Medulla oblongata (tissue), 1 donor: ENCODE measurements around the gene CHCHD6.
A peak's percentile ranks its signal among the peaks of the same experiment; 100 is the strongest.

ENCODE experiments used
- DNase-seq: peaks from one replicate; pipeline ENCODE4 v3.0.0-alpha.2; 2015; ENCODE audit errors: extremely low spot score

CHCHD6 gene

GRCh38 chr3:126704494-126705214 is 614 bp downstream of the CHCHD6 start:
- DNase-seq, result peak; percentile 9

DNA sequence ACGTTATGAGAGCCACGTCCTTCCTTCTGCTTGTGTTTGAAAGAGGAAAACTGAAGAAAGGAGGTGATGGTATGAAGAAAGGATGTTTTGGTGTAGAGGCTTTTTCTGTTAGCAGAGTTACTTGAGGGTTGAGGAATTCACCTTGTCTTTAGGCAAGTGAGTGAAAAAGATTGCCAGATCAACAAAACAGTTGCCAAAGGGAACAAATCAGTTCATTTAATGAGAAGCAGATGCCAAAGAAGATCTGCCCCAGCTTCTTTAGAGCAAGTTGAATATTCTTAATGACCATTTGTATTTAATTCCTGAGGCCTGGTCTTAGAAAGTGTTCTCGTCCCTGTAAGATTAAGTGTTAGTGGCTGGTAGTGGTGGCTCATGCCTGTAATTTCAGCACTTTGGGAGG is 2.6 kb downstream of the CHCHD6 start:
- no peak for DNase-seq

DNA sequence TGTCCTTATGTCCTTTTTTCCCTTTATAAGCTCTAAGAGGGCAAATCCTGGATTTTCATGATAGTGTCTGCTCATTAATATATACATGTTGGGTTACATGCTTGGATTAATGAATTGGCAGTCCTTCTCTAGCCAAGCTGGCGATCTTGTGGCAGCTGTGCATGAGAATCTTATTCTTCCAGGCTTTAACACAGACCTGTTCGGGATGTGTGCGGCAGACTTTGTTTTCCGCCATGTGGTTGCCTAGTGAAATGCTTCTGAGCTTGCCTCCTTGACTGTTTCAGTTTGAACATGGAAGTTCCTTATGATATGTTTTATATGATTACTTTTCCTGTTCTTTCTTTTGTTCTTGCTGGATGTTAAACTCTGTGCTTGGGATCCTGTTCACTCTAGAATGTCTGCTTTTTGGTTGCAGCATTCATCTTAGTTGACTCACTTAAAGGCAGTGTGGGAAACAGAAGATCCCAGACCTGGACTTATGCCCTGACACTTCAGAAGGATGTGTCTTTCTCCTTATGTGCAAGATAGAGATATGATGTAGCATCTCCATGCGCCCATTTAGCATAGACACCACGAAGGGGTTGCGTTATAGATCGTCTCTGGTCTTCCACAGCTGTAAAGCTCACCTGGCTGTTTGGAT is 7.2 kb downstream of the CHCHD6 start:
- no peak for DNase-seq

- no peak for DNase-seq
Observed at GRCh38 chr3:126713199-126713598, 9.2 kb downstream of the CHCHD6 start.

- DNase-seq, result no peak
Observed at GRCh38 chr3:126714276-126714900, 10.3 kb downstream of the CHCHD6 start.

DNA sequence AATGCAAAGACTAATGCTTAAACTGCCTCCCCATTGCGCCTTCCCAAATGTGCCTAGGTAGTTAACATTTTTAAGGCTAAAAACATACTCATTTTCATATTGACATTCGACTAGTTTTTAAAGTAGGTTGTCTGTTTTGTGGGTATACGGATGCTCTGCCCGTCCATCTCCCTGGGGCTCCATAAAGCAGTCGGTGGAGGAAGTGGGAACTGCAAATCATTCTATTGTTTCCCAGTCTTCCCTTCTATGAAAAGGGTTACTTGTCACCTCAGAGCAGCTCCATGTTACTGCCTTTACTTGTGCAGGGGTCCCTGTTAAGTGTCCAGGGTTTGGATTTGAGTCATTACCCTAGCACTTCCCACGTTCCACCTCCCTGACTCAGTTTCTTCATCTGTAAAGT is 10.9 kb downstream of the CHCHD6 start:
- no peak for DNase-seq

- no peak for DNase-seq
Observed at GRCh38 chr3:126715432-126715831, 11.4 kb downstream of the CHCHD6 start.

DNA sequence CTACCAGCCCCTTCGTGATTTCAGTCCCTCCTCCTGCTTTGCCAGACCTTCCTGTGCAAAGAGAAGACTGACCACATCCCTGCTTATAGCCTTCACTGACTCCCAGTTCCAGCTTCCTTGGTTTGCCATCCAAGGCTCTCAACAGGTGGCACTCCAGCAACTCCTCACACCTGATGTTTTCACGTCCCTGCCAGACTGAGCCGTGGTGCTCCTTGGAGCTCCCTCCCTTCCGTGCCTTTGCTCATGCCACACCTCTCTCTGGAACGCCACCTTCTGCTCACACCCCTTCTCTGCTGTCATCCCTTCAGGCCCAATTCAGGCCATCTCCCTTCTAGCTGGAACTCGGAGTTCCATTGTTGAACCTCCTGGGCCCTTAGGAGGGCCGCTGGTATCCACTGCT is 12.0 kb downstream of the CHCHD6 start:
- DNase-seq, result no peak

GRCh38 chr3:126718561-126719445 is 14.8 kb downstream of the CHCHD6 start:
- DNase-seq, result no peak

- DNase-seq, result no peak
Observed at GRCh38 chr3:126720596-126720995, 16.6 kb downstream of the CHCHD6 start.

GRCh38 chr3:126721246-126721645 is 17.2 kb downstream of the CHCHD6 start:
- DNase-seq, result no peak

- DNase-seq, result no peak
Observed at GRCh38 chr3:126723237-126723636, 19.2 kb downstream of the CHCHD6 start.

DNA sequence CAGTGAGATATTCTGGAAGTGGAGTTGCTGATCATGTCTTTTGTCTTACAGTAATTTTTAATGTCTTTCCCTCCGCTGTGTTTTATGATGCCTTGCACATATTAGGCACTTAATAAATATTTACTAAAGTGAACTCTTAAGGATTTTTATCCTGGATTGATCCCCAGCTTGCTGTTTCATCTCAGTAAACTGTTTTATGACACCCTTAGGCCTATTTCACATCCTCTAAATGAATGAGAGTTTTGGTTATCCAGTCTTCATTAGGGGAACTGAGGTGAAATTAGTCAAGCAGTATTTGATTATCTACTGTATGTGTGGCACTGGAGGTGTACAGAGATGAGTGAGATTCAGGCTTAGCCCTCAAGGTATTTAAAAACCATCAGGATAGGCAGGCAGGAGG is 19.8 kb downstream of the CHCHD6 start:
- no peak for DNase-seq

DNA sequence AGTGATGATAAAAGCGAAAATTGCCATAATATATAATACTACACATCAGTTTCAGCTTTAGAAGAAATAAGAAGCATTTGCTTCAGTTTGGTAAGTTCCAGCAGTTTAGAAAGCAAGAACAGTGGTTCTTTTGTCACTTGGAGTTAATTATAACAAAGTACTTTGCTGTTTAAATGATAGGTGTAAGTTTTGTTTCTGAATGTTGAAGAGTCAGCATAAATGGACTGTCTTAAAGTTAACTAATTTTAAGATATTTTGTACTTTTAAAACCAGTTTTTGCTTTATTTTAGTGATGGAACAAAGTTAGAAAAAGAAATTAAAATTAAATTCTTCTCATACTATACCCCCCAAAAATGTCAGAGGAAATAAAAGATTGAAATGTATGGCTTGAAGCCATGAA is 24.6 kb downstream of the CHCHD6 start:
- no peak for DNase-seq

DNA sequence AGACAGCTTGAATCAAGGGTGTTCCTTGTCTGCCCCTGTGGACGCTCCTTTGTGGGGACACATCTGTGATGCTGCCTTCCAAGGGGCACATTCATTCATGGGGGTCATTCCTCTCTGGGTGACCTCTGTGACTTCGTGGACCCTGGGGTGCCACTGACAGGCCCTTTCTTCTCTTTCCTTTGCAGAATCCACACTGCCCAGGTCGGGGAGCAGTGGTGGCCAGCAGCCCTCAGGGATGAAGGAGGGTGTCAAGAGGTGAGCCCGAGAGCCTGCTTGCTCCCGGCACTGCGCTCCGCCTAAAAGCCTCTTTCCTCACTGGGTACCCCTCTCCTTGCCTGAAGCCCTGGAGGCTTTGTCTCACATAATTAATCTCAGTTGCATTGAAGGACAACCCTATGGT is 26.3 kb downstream of the CHCHD6 start:
- no peak for DNase-seq

DNA sequence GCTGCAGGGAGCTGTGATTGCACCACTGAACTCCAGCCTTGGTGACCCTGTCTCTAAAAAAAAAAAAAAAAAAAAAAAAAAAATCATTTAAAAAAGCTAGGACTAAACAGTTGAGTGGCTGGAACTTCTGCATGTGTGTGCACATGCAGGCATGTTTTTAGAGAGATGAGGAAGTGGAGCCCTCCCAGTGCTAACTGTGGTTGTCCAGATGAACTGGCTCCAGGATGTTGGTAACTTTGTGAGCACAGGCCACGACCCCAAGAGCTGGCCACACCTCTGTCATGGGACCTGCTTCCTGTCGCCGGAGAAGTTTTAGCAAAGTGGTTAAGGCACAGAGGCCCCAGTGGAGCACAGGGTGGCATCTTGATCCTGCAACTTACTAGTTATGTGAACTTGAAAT is 27.0 kb downstream of the CHCHD6 start:
- DNase-seq, result no peak

GRCh38 chr3:126732281-126733060 is 28.4 kb downstream of the CHCHD6 start:
- DNase-seq, result no peak

DNA sequence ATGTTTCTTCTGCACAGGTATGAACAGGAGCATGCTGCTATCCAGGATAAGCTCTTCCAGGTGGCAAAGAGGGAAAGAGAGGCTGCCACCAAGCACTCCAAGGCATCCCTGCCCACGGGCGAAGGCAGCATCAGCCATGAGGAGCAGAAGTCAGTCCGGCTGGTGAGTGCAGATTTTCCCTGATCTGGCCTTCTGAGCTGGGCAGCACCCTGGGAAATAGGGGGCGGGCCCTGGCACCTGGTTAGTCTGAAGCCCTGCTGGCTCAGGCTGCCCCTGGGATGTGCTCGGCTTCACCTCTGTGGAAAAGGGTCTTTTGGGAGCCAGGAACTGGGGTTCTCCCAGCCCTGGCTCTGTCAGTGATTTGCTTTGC is 29.0 kb downstream of the CHCHD6 start:
- DNase-seq, result no peak

- DNase-seq, result no peak
Observed at GRCh38 chr3:126734106-126734723, 30.2 kb downstream of the CHCHD6 start.

DNA sequence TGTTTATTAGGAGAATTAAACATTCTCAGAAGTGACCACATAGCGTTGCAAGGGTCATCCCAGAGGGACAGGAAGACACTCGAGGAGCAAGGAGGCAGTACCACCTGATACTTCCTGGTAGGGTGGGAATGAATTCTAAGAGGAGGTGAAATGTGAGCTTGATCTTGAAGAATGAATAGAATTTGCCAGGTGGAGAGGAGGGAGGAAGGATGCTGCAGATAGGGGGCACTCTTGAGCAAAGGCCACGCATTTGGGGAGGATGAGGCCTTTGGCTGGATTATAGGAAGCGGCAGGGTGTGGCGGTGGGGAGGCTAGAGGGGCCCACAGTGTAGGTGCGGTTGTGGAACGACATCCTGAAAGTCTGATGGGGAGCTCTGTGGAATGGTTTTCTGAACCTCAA is 33.5 kb downstream of the CHCHD6 start:
- no peak for DNase-seq

DNA sequence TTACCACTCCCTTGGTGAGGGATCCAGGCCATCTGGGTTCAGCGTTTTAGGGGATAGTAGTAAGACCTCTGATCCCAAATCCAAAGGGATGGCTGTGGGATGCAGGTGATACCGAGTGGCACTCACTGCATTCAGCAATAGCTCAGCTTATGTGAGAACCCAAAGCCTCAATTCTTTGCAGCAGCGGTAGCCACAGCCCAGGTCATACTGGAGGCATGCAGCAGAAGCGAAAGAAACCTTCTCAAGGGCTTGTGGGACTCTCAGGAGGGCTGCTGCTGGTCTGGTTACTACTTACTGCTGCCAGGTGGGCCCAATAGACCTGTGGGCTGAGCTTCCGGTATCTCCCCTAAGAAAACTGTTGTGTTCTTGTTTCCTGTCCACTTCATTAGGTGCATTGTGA is 38.0 kb downstream of the CHCHD6 start:
- no peak for DNase-seq
